H1 (cell line): ENCODE measurements around the gene CKAP5. TPM values are rescaled to one million over a fixed set of nuclear protein-coding genes. Genes with fewer than 3 reads are reported as not detected.
A peak's percentile ranks its signal among the peaks of the same experiment; 100 is the strongest.

Source experiments
- ATF3 ChIP-seq: IDR thresholded peaks from 2 replicates; pipeline ENCODE4 v1.6.1; 2011; ENCODE audit warnings: low read depth, mild to moderate bottlenecking, low read length; ENCODE audit not compliant: insufficient read depth
- CBX5 ChIP-seq: fragments of 300-800, 300-1000 bp; sonication (generic); IDR thresholded peaks from 2 replicates; pipeline ENCODE4 v1.7.1; 2016; ENCODE audit warnings: antibody characterized with exemption, low read length, low read depth
- E2F6 ChIP-seq: IDR thresholded peaks from 2 replicates; pipeline ENCODE4 v1.6.1; 2012; ENCODE audit warnings: inconsistent platforms
- EGR1 ChIP-seq: IDR thresholded peaks from 2 replicates; pipeline ENCODE4 v1.6.1; 2011; ENCODE audit warnings: low read depth, low read length, borderline replicate concordance
- HDAC2 ChIP-seq, 2 experiments: fragments of 300-600 bp in 1 of 2; sonication (generic) in 1 of 2; IDR thresholded peaks; 2 replicates each; pipeline ENCODE4 v1.6.1; 2011 to 2012; ENCODE audit warnings: low read depth in 2 of 2, low read length in 2 of 2, mild to moderate bottlenecking in 2 of 2, moderate library complexity in 2 of 2, borderline replicate concordance in 1 of 2, inconsistent platforms in 1 of 2
- HDAC6 ChIP-seq: IDR thresholded peaks from one replicate; pipeline ENCODE4 v1.7.1; 2012; ENCODE audit warnings: low read depth, mild to moderate bottlenecking, inconsistent platforms, low read length, moderate library complexity
- JUN ChIP-seq: IDR thresholded peaks from 2 replicates; pipeline ENCODE4 v1.6.1; 2011; ENCODE audit warnings: low read depth, mild to moderate bottlenecking, improper control_type of control experiment, low read length
- MAFK ChIP-seq: IDR thresholded peaks from 2 replicates; pipeline ENCODE4 v1.6.1; 2012; ENCODE audit warnings: low read depth, mild to moderate bottlenecking, improper control_type of control experiment, low read length
- PHF8 ChIP-seq: fragments of 200-600 bp; sonication (generic); conservative IDR thresholded peaks from 2 replicates; pipeline ENCODE4 v1.7.1; 2012; ENCODE audit warnings: low read depth, mild to moderate bottlenecking, inconsistent platforms, low read length, moderate library complexity
- RAD21 ChIP-seq, 2 experiments: IDR thresholded peaks in 1 of 2; conservative IDR thresholded peaks in 1 of 2; 2 replicates each; pipeline ENCODE4 v1.6.1; 2011; ENCODE audit warnings: low read depth in 2 of 2, low read length in 2 of 2, improper control_type of control experiment in 1 of 2, inconsistent platforms in 1 of 2, mild to moderate bottlenecking in 1 of 2, moderate library complexity in 1 of 2
- TAF1 ChIP-seq: IDR thresholded peaks from 2 replicates; pipeline ENCODE4 v1.6.1; 2011; ENCODE audit warnings: mild to moderate bottlenecking, low read depth, low read length
- TAF7 ChIP-seq: optimal IDR thresholded peaks from 2 replicates; pipeline ENCODE3; 2011; ENCODE audit warnings: low read depth, mild to moderate bottlenecking, inconsistent platforms, low read length, moderate library complexity, borderline replicate concordance
- polyA plus RNA-seq, 7 experiments: library from polyadenylated mRNA; depleted of rRNA in 3 of 7; stranded (reverse) in 5 of 7; unstranded in 2 of 7; fragments of >200 nt in 5 of 7; fragments of 200-250 nt in 2 of 7; gene quantifications; 1 replicate in 5 of 7; 2 replicates in 1 of 7; 4 replicates in 1 of 7; pipeline versions ENCODE4 v1.2.1 to v1.2.3, GENCODE V29; 2011 to 2013; ENCODE audit warnings: missing spikeins in 2 of 7, mixed read lengths in 2 of 7
- total RNA-seq: library from RNA; stranded (reverse); fragmentation: NEBNext Ultra II Directional; extraction: Animal tissue kit (Norgen Biotek cat#: 25700); gene quantifications from 2 replicates; pipeline ENCODE4 v1.2.1, GENCODE V29; 2021
- TF ChIP-seq, protein P1 (sequence below): IDR thresholded peaks from 2 replicates; pipeline ENCODE4 v1.6.1; 2012; ENCODE audit warnings: inconsistent platforms

Gene CKAP5
- total and polyA plus RNA-seq, 2 of the 8 experiments (the other 6 are each of a cell fraction or from before 2014, with no cell fraction given), result 64.8 to 185 TPM

DNA sequence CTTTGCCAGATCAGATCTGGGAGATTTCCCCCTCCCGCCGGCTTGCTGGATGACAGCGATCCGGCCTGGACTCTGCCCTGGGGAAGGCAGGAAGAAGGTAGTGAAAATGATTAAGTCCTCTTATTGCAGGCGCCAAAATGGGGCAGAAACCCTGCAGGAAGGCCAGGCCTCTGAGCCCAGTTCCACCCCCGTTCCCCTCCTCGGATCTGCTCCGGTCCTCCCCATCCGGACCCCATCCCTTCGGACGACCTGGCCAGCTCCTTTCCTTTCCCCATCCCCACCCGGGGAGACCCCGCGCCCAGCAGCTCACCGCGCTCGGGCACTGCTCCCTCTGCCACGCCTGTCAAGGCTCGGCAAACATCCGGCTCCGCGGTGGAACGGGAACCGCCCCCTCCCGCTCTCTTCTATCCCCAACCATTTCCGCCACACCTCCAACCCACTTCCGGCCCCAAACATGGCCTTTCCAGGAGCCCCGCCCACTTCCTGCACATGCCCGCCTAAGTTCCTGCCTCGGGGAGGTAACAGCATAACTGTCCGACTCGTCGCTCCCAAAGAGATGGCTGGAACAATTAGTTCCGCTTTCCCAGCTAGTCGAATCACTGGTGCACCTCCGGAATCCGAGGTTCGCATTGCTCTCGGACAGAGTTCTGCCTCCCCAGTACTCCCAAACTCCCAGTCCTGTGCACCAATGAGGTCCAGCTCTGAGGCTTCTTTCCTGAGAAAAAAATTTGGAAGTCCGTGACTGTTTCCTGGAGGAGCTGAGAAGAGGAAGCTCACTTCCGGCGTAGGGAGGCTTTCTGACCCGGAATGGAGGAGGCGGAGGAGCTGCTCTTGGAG is 145.6 kb downstream of the CKAP5 start, which contains the start of the genes ARHGAP1 and ZNF408 (continued):
- TF ChIP-seq PHF8, result peak; percentile 55; the same call in 1 of the 2 replicates
- no peak for TF ChIP-seq ATF3
- no peak for TF ChIP-seq HDAC6
- TF ChIP-seq MAFK, result no peak
- TF ChIP-seq JUN, result no peak
- peak; percentile 85 for TF ChIP-seq TAF1
- no peak for TF ChIP-seq EGR1
- no peak for TF ChIP-seq RAD21 (IDR thresholded peaks at IDR 0.05 in 1 of 2, conservative IDR thresholded peaks at IDR 0.05 in 1 of 2; ENCODE audit: low read depth in 2 of 2, low read length in 2 of 2)
- peak; percentile 45; the same call in 1 of the 2 replicates for TF ChIP-seq E2F6
- peak in 1 of 2 experiments; percentile 89; a peak in 2 of 4 replicates for TF ChIP-seq HDAC2 (IDR thresholded peaks at IDR 0.05; ENCODE audit: borderline replicate concordance in 1 of 2, low read depth in 2 of 2, low read length in 2 of 2)
- TF ChIP-seq TAF7, result peak; percentile 91
- TF ChIP-seq CBX5, result no peak
- TF ChIP-seq, protein P1, sequence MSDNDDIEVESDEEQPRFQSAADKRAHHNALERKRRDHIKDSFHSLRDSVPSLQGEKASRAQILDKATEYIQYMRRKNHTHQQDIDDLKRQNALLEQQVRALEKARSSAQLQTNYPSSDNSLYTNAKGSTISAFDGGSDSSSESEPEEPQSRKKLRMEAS, result peak; percentile 73
